Ovary (tissue), 9 donors: ENCODE measurements around the gene CACNA1A. TPM values are rescaled to one million over a fixed set of nuclear protein-coding genes. Genes with fewer than 3 reads are reported as not detected.

Experiments
- DNase-seq, 5 donors: peaks; one replicate each; pipeline ENCODE4 v3.0.0-alpha.2; 2019 to 2020
- H3K27ac ChIP-seq, 2 donors: fragments of 200-600 bp; one replicate each; pipeline versions ENCODE4 v1.5.1 to v1.8.0; 2019 to 2022
- H3K27me3 ChIP-seq: fragments of 200-600 bp; one replicate; pipeline ENCODE4 v1.8.0; 2022
- H3K36me3 ChIP-seq: fragments of 200-600 bp; sonication (generic); one replicate; pipeline ENCODE4 v1.5.1; 2019
- H3K4me1 ChIP-seq: one replicate; pipeline ENCODE4 v1.8.1; 2013; ENCODE audit warnings: mild to moderate bottlenecking, moderate library complexity; ENCODE audit not compliant: insufficient read depth
- H3K4me3 ChIP-seq: fragments of 200-600 bp; sonication (generic); one replicate; pipeline ENCODE4 v1.5.1; 2017
- H3K9me3 ChIP-seq, 2 donors: fragments of 200-600 bp in 1 of 2; sonication (generic) in 1 of 2; one replicate each; pipeline versions ENCODE4 v1.5.1 to v1.8.1; 2013 to 2019; ENCODE audit warnings: mild to moderate bottlenecking in 1 of 2, moderate library complexity in 1 of 2
- EP300 ChIP-seq: sonication (generic); formaldehyde crosslinking; IDR thresholded peaks from one replicate; pipeline ENCODE4 v1.6.1; 2017; ENCODE audit warnings: antibody characterized with exemption
- POLR2A ChIP-seq: fragments of 450-650 bp; IDR thresholded peaks from one replicate; pipeline ENCODE4 v1.6.1; 2017; ENCODE audit warnings: antibody characterized with exemption, mild to moderate bottlenecking, moderate library complexity
- WGBS, 3 donors: extraction: QIAGEN DNeasy Blood & Tissue Kit in 1 of 3; methylation state at CpG; one replicate each; pipeline versions ENCODE4 v1.1.5 to v1.1.7; 2013 to 2017; 5-methylcytosine and 5-hydroxymethylcytosine counted together
- intact Hi-C, 4 donors: fragments of 100-400 bp; cut with DNase I; formaldehyde crosslinking; loops; one replicate each; pipeline versions ENCODE4 v1.11.0 to v1.15.1; 2022 to 2023
- polyA plus RNA-seq, 2 donors: library from polyadenylated mRNA; stranded (reverse); fragments of 200-250 nt in 1 of 2; fragments of 350-450 nt in 1 of 2; fragmentation: Illumina TruSeq in 1 of 2; extraction: RNeasy Lipid Tissue Mini Kit (QIAGEN cat#74804) in 1 of 2; gene quantifications; one replicate each; pipeline ENCODE4 v1.2.3, GENCODE V29; 2013 to 2014
- total RNA-seq, 7 donors: library from RNA; depleted of rRNA in 2 of 7; stranded (reverse); fragments of >200 nt in 2 of 7; fragmentation: NEBNext Ultra II Directional in 3 of 7; extraction: Animal tissue kit (Norgen Biotek cat#: 25700) in 3 of 7; gene quantifications; one replicate each; pipeline versions ENCODE4 v1.1.0 to v1.2.4, GENCODE V29; 2016 to 2023
- TF ChIP-seq, protein P1 (sequence below), 3 donors: fragments of 450-650 bp in 2 of 3; fragments of 200-600 bp in 1 of 3; IDR thresholded peaks; one replicate each; pipeline versions ENCODE4 v1.5.1 to v1.8.0; 2016 to 2022; ENCODE audit warnings: antibody characterized with exemption in 3 of 3, mild to moderate bottlenecking in 1 of 3
- donor health status: DM: no; HTN: no; CAD: no; lungs with moderate emphysema.
- donor health status: DM: no; HTN: no; CAD: no.
- donor health status: Bipolar disorder and iron deficiency.
- donor health status: DM: yes; HTN: yes; CAD: no.
- donor health status: DM: no; HTN: no; CAD: no.
- donor health status: DM: yes; HTN: yes; CAD: no.

Gene CACNA1A
- total and polyA plus RNA-seq, 9 donors: 0.60 to 3.3 (median 1.6) TPM

DNA sequence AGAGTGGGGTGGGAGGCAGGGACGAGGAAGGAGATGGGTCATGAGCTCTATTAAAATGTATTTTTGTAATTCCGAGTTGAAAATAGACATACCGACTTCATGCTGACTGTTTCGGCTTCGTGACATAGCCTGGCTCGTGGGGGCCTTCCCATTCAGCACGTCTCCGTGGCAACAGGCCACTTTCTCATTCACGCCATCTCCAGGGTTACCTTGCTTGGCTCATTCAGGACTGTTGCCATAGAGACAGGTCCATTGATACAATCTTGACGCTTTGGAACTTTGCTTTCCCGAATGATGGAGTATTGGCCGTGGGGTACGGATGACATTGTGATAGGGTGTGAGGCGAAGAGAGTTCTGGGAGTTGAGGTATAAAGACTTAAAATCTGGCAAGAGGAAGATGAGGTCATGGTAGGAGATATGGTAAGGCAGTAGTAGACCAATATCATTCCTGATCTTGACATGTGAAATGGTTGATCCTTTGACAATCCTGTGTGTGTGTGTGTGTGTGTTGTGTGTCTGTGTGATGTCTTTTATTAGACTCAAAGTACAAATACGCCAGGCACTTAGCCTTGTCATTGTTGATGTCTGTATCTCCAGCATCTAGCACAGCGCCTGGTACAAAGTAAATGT lies 97.3 kb downstream of the CACNA1A start:
- intact Hi-C loops: no loop called here
- no peaks in the 10 kb centered on the region for H3K4me1 ChIP-seq
- H3K36me3 ChIP-seq: no peaks in the 10 kb centered on the region
- H3K4me3 ChIP-seq: no peak overlapping the region
- no peak for DNase-seq
- H3K27ac ChIP-seq: no peak overlapping the region
- no peaks in the 10 kb centered on the region for H3K9me3 ChIP-seq
- no peak for TF ChIP-seq EP300
- TF ChIP-seq, protein P1, sequence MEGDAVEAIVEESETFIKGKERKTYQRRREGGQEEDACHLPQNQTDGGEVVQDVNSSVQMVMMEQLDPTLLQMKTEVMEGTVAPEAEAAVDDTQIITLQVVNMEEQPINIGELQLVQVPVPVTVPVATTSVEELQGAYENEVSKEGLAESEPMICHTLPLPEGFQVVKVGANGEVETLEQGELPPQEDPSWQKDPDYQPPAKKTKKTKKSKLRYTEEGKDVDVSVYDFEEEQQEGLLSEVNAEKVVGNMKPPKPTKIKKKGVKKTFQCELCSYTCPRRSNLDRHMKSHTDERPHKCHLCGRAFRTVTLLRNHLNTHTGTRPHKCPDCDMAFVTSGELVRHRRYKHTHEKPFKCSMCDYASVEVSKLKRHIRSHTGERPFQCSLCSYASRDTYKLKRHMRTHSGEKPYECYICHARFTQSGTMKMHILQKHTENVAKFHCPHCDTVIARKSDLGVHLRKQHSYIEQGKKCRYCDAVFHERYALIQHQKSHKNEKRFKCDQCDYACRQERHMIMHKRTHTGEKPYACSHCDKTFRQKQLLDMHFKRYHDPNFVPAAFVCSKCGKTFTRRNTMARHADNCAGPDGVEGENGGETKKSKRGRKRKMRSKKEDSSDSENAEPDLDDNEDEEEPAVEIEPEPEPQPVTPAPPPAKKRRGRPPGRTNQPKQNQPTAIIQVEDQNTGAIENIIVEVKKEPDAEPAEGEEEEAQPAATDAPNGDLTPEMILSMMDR (IDR thresholded peaks at IDR 0.05): no peak
- H3K27me3 ChIP-seq: no peaks in the 10 kb centered on the region
- 76 to 82% (median 82%) methylated on average over 16 of the region's 16 CpGs for WGBS, 3 donors

DNA sequence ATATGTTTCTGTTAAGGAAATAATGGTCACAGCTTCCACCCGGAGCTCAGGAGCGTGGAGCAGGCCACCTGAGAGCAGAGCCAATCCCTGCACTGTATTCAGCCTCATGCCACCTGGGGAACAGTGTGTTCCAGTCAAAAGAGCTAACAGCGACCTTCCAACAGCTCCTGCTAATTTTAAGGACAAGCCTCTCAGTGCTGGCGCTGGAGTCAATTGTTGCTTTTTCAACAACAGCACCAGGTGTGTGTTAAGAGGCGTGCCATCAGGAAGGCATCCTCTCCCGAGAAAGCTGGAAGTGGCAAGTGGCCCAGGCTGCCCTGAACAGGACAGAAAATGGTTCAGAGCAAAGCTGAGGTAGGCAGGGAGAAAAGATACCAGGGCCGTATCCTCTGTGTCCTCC lies 102.0 kb downstream of the CACNA1A start:
- Histone ChIP-seq H3K27me3 (no peaks in the 10 kb centered on the region), H3K4me1 (no peaks in the 10 kb centered on the region), H3K27ac (no peak overlapping the region), H3K9me3 (no peaks in the 10 kb centered on the region), H3K36me3 (no peaks in the 10 kb centered on the region), H3K4me3 (no peak overlapping the region)
- intact Hi-C loops: no loop called here
- WGBS, 3 donors: 64 to 69% (median 66%) methylated on average over 7 of the region's 7 CpGs
- TF ChIP-seq, protein P1 (IDR thresholded peaks at IDR 0.05): no peak
- TF ChIP-seq EP300 (no peak), POLR2A (no peak)
- no peak for DNase-seq

DNA sequence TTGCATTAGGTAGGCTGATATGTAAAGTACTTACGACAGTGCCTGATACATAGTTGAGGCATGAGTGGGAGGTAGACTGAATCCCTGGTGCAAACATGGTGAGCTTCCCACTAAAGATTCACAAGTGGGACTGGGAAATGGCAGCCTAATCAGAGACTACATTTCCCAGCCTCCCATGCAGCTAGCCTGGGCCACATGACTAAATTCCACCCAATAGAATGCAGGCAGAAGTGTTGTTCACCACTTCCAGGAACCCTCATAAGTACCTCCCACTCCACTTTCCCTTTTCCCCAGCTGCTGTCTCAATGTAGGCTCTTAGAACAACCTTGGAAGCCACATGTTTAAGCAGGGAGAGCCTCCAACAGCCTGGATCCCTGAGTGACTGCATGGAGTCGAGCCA lies 104.9 kb downstream of the CACNA1A start:
- TF ChIP-seq EP300 (no peak), POLR2A (no peak)
- TF ChIP-seq, protein P1 (IDR thresholded peaks at IDR 0.05): no peak
- DNase-seq: no peak
- H3K27me3 ChIP-seq: no peaks in the 10 kb centered on the region
- H3K4me3 ChIP-seq: no peak overlapping the region
- H3K36me3 ChIP-seq: no peaks in the 10 kb centered on the region
- H3K4me1 ChIP-seq: no peaks in the 10 kb centered on the region
- no peak overlapping the region for H3K27ac ChIP-seq
- WGBS, 3 donors: 78 to 86% (median 84%) methylated on average over 2 of the region's 2 CpGs
- no peaks in the 10 kb centered on the region for H3K9me3 ChIP-seq
- intact Hi-C loops: no loop called here

DNA sequence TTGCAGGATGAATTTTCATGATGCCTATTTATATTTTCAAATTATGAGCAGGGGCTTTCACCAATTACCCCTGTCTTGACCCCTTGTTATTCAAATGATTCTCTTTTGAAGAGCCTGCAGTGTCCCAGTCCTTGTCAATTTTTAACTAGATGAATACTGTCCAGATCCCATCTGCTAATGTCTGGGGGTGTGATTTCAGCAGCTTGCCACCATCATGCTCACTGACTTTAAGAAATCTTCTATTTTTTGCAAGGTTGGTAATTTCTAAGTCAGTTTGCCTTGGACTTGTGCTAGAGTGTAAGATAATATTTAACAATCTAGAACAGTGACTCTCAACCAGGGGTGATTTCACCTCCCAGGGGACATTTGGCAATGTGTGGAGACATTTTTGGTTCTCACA lies 106.0 kb downstream of the CACNA1A start:
- no peak for DNase-seq
- no peak overlapping the region for H3K27ac ChIP-seq
- H3K9me3 ChIP-seq: no peaks in the 10 kb centered on the region
- no peaks in the 10 kb centered on the region for H3K4me1 ChIP-seq
- no peaks in the 10 kb centered on the region for H3K27me3 ChIP-seq
- no peak overlapping the region for H3K4me3 ChIP-seq
- TF ChIP-seq EP300: no peak
- TF ChIP-seq, protein P1 (IDR thresholded peaks at IDR 0.05): no peak
- TF ChIP-seq POLR2A: no peak
- intact Hi-C loops: no loop called here
- no peaks in the 10 kb centered on the region for H3K36me3 ChIP-seq
